Tibial artery (tissue), 4 donors: ENCODE results near the gene TJP3.

Source experiments
- DNase-seq, 2 donors: peaks; one replicate each; pipeline ENCODE4 v3.0.0-alpha.2; 2019
- H3K27ac ChIP-seq, 2 donors: fragments of 200-600 bp; sonication (generic) in 1 of 2; 1 replicate in 1 of 2; 2 replicates in 1 of 2; pipeline ENCODE4 v1.5.1; 2018 to 2019; ENCODE audit warnings: mild to moderate bottlenecking in 1 of 2
- H3K27me3 ChIP-seq, 2 donors: fragments of 200-600 bp; sonication (generic) in 1 of 2; one replicate each; pipeline versions ENCODE4 v1.5.1 to v1.6.0; 2016 to 2019
- H3K36me3 ChIP-seq, 3 donors: fragments of 200-600 bp; sonication (generic) in 2 of 3; one replicate each; pipeline ENCODE4 v1.5.1; 2016 to 2019; ENCODE audit warnings: mild to moderate bottlenecking in 2 of 3
- H3K4me1 ChIP-seq, 4 donors: fragments of 200-600 bp; sonication (generic) in 2 of 4; 1 replicate in 3 of 4; 2 replicates in 1 of 4; pipeline ENCODE4 v1.5.1; 2016 to 2019
- H3K4me3 ChIP-seq, 2 donors: fragments of 200-600 bp; sonication (generic) in 1 of 2; 1 replicate in 1 of 2; 2 replicates in 1 of 2; pipeline ENCODE4 v1.5.1; 2018 to 2019; ENCODE audit warnings: mild to moderate bottlenecking in 2 of 2
- H3K9me3 ChIP-seq, 3 donors: fragments of 200-600 bp; sonication (generic) in 1 of 3; one replicate each; pipeline ENCODE4 v1.5.1; 2016 to 2019
- CTCF ChIP-seq, 2 experiments: fragments of 200-600 bp in 1 of 2; fragments of 450-650 bp in 1 of 2; IDR thresholded peaks; one replicate each; pipeline ENCODE4 v1.5.1; 2017 to 2019; ENCODE audit warnings: antibody characterized with exemption in 2 of 2, mild to moderate bottlenecking in 1 of 2, moderate library complexity in 1 of 2
- intact Hi-C: fragments of 100-400 bp; cut with DNase I; formaldehyde crosslinking; loops from one replicate; pipeline ENCODE4 v1.15.0; 2023; ENCODE audit warnings: low total_unique reads

The TJP3 gene

GRCh38 chr19:3740431-3740830 is 32.2 kb downstream of the TJP3 start:
- H3K27me3 ChIP-seq: peaks cover 0 to 22% of the 10 kb centered on the region in 2 donors
- no peak overlapping the region for H3K27ac ChIP-seq
- DNase-seq: no peak
- H3K9me3 ChIP-seq: no peaks in the 10 kb centered on the region
- H3K36me3 ChIP-seq: peaks cover 0 to 31% (median 0%) of the 10 kb centered on the region in 3 donors
- no peaks in the 10 kb centered on the region for H3K4me1 ChIP-seq
- intact Hi-C loops: no loop called here
- no peak for TF ChIP-seq CTCF (IDR thresholded peaks at IDR 0.05)
- H3K4me3 ChIP-seq: no peak overlapping the region

GRCh38 chr19:3743486-3743885 is 35.3 kb downstream of the TJP3 start:
- Histone ChIP-seq H3K4me1 (no peaks in the 10 kb centered on the region), H3K27ac (no peak overlapping the region), H3K27me3 (peaks cover 0 to 15% of the 10 kb centered on the region in 2 donors), H3K36me3 (peaks cover 0 to 15% (median 0%) of the 10 kb centered on the region in 3 donors), H3K4me3 (no peak overlapping the region), H3K9me3 (no peaks in the 10 kb centered on the region)
- DNase-seq: no peak
- no peak for TF ChIP-seq CTCF (IDR thresholded peaks at IDR 0.05)
- intact Hi-C loops: no loop called here

GRCh38 chr19:3745363-3746045 is 37.3 kb downstream of the TJP3 start:
- no peak overlapping the region for H3K4me3 ChIP-seq
- no peaks in the 10 kb centered on the region for H3K9me3 ChIP-seq
- no peak for DNase-seq
- peaks cover 0 to 4% of the 10 kb centered on the region in 2 donors for H3K27me3 ChIP-seq
- TF ChIP-seq CTCF (IDR thresholded peaks at IDR 0.05): no peak
- H3K36me3 ChIP-seq: peaks cover 8 to 16% (median 10%) of the 10 kb centered on the region in 3 donors
- intact Hi-C loops: no loop called here
- no peak overlapping the region for H3K27ac ChIP-seq
- no peaks in the 10 kb centered on the region for H3K4me1 ChIP-seq

- intact Hi-C loops: no loop called here
- no peak overlapping the region for H3K27ac ChIP-seq
These were observed 38.3 kb downstream of the TJP3 start for GRCh38 chr19:3746371-3747056.

GRCh38 chr19:3748965-3749364 is 40.8 kb downstream of the TJP3 start:
- no peak for DNase-seq
- Histone ChIP-seq H3K36me3 (peaks cover 40 to 50% (median 44%) of the 10 kb centered on the region in 3 donors), H3K9me3 (no peaks in the 10 kb centered on the region), H3K4me1 (no peaks in the 10 kb centered on the region), H3K27ac (no peak overlapping the region), H3K4me3 (no peak overlapping the region), H3K27me3 (peaks cover 0 to 4% of the 10 kb centered on the region in 2 donors)
- no peak for TF ChIP-seq CTCF (IDR thresholded peaks at IDR 0.05)
- intact Hi-C loops: no loop called here

More at GRCh38 chr19:3746371-3747056, 38.3 kb downstream of the TJP3 start:
- Histone ChIP-seq H3K4me1 (no peaks in the 10 kb centered on the region), H3K36me3 (peaks cover 18 to 25% (median 20%) of the 10 kb centered on the region in 3 donors), H3K9me3 (no peaks in the 10 kb centered on the region), H3K4me3 (no peak overlapping the region), H3K27me3 (peaks cover 0 to 4% of the 10 kb centered on the region in 2 donors)
- no peak for DNase-seq
- TF ChIP-seq CTCF (IDR thresholded peaks at IDR 0.05): no peak
